Fibroblast of mammary gland (primary cell): Measurements from ENCODE around the gene TASOR2.

Experiments
- DNase-seq: peaks from one replicate; pipeline ENCODE4 v3.0.0-alpha.2; 2010; ENCODE audit warnings: low read depth
- H3K4me3 ChIP-seq: 2 replicates; pipeline ENCODE4 v1.5.1; 2011; ENCODE audit warnings: low read depth, mild to moderate bottlenecking, low read length, moderate library complexity; ENCODE audit not compliant: control insufficient read depth
- TF ChIP-seq, protein P1 (sequence below): conservative IDR thresholded peaks from 2 replicates; pipeline ENCODE4 v1.5.1; 2011; ENCODE audit warnings: low read depth, low read length, inconsistent platforms; ENCODE audit not compliant: control insufficient read depth, insufficient read depth

The TASOR2 gene

GRCh38 chr10:5656737-5657579, 27.7 kb upstream of the TASOR2 start:
- TF ChIP-seq, protein P1, sequence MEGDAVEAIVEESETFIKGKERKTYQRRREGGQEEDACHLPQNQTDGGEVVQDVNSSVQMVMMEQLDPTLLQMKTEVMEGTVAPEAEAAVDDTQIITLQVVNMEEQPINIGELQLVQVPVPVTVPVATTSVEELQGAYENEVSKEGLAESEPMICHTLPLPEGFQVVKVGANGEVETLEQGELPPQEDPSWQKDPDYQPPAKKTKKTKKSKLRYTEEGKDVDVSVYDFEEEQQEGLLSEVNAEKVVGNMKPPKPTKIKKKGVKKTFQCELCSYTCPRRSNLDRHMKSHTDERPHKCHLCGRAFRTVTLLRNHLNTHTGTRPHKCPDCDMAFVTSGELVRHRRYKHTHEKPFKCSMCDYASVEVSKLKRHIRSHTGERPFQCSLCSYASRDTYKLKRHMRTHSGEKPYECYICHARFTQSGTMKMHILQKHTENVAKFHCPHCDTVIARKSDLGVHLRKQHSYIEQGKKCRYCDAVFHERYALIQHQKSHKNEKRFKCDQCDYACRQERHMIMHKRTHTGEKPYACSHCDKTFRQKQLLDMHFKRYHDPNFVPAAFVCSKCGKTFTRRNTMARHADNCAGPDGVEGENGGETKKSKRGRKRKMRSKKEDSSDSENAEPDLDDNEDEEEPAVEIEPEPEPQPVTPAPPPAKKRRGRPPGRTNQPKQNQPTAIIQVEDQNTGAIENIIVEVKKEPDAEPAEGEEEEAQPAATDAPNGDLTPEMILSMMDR, result no peak
- H3K4me3 ChIP-seq, result no peak overlapping the region
- no peak for DNase-seq

DNA sequence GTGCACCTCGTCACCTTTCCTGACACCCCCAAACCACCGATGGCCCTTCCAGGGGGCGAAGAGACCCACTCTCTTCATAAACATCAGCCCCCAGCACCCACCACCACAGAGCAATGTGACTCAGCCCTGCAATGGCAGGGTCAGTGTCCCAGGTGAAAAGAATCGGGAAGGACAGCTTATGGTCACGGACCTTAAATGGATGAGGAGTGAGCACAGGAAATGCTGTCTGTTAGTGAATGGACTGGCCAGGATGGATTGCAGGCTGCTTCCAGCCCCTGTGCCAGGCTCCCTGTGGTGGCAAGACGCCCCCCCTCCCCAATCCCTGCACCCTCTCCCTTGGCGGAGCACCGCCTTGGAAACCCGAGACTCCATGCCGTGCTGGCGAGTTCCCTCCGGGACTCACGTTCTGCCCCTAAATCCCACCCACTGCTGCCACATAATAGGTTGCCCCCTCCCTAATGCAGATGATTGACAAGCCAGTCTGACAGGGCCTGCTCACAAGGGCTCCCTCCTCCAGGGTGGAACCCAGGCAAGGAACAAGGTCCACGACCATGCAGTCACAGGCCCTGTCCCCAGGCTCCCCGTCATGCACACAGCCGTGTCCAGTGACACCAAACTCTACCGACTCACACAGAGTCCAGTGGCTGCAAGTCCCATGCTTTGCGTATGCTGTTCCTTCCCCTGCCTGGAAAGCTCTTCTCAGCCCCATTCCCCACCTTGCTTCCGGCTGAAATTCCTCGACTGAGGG, 25.6 kb upstream of the TASOR2 start:
- DNase-seq, result no peak
- H3K4me3 ChIP-seq, result no peak overlapping the region
- TF ChIP-seq, protein P1, result no peak

GRCh38 chr10:5659702-5660528, 24.7 kb upstream of the TASOR2 start:
- DNase-seq, result peak; percentile 86
- no peak overlapping the region for H3K4me3 ChIP-seq
- TF ChIP-seq, protein P1, result no peak

- no peak for DNase-seq
Observed at GRCh38 chr10:5661043-5661442, 23.6 kb upstream of the TASOR2 start.

DNA sequence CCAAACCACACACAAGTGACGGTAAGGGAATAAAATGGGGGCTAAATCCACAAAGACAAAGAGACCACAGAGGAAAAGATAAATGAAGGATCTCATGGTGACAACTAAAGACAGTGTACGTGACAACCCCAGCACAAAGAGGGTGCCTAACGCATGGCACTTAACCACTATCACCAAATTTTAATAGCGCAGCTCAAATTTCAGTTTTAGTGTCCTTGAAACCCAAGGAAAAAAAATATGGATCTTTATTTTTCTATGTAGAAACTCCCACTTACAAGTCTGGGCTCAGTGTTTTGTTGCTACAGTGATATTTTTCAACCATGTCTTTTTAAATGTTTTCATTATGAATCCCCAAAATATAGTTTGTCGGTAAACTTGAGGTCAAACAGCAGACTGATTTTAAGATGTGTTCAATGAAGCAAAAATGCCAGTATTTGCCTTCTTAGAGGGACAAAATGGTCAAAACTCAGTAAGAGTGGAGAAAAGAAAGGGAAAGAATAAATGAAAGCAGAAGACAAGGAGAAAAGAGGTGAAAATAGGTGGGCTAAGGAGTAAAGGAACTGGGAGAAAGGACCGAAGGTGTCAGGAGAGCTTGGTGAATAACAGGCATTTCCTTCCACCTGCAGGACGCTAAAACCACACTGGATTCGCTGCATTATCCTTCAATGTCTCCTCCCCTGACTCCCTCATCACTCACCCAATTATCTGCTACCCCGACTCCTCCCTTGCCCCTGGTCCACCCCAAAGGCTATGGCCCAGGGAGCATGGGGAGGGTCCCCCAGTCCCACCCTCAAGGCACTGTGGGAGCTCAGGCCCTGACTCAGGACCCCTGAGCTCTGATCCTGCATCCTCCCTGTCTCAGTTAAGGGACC, 21.7 kb upstream of the TASOR2 start:
- TF ChIP-seq, protein P1, result no peak
- no peak overlapping the region for H3K4me3 ChIP-seq
- no peak for DNase-seq

More at GRCh38 chr10:5661043-5661442, 23.6 kb upstream of the TASOR2 start:
- H3K4me3 ChIP-seq, result no peak overlapping the region
- TF ChIP-seq, protein P1, result no peak
